ENCODE measurements around the gene CD207.
A peak's percentile ranks its signal among the peaks of the same experiment; 100 is the strongest.
"Not testable (repeated sequence)": the region's sequence is repeated elsewhere in the genome, so short reads cannot be mapped to it uniquely, and the experiment has no call there.

The CD207 gene

GRCh38 chr2:70835643-70836042 is at the start of gene CD207:
Gene CD207 (minus strand): TSS chr2:70835816. CDS start chr2:70835776, 40 bp downstream.
- no peak for DNase-seq (ENCODE audit: extremely low read depth in 1 of 2, low read depth in 1 of 2)

DNA sequence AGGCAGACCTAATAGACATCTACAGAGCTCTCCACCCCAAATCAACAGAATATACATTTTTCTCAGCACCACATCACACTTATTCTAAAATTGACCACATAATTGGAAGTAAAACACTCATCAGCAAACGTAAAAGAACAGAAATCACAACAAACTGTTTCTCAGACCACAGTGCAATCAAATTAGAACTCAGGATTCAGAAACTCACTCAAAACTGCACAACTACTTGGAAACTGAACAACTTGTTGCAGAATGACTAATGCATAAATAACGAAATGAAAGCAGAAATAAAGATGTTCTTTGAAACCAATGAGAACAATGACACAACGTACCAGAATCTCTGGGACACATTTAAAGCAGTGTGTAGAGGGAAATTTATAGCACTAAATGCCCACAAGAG is 42.9 kb upstream of the CD207 start:
- DNase-seq (ENCODE audit: extremely low read depth in 1 of 2, low read depth in 1 of 2) = not testable (repeated sequence)

- not testable (repeated sequence) for DNase-seq (ENCODE audit: extremely low read depth in 1 of 2, low read depth in 1 of 2)
These were observed 40.5 kb upstream of the CD207 start for GRCh38 chr2:70876138-70876537.

GRCh38 chr2:70873541-70873940 is 37.9 kb upstream of the CD207 start:
- DNase-seq (ENCODE audit: extremely low read depth in 1 of 2, low read depth in 1 of 2) = no peak

DNA sequence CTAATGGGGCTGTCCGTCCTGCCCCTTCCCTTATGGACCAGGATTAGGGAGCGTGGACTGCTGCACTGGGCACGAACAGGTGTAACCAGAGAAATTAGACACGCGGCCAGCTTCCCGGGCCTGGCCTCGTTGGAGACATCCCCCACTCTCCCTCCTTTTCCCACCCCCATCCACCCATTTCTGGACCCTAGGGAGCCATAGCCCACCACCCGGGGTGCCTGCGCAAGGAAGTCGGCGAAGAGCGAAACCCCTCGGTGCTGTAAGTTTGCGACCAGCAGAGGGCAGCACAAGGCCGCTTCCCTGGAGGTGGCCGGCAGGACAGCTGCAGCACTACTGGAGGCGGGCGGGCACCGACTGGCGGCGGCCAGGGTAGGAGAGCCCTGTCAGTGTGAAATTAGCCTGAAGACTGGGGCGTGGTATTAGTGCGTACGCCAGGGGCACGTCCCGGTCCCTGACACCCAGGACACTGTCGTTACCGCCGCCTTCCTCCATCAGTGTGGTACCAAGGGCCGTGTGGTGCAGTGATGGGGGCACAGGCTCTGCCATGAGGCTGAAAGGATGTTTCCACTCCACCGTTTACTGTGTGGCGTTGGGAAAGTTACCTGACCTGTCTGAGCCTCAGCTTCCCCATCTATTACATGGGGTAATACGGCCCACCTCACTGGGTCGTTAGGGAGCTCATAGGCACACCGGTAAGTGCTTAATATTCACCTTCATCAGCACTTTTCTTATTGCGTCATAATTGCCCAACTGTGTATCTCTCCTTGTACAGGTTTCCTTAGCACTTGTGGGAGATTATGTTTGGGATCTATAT is 36.0 kb upstream of the CD207 start:
- peak; percentile 53 to 72 for DNase-seq (ENCODE audit: extremely low read depth in 1 of 2, low read depth in 1 of 2)

- no peak for DNase-seq (ENCODE audit: extremely low read depth in 1 of 2, low read depth in 1 of 2)
These were observed 35.2 kb upstream of the CD207 start for GRCh38 chr2:70870790-70871189.

GRCh38 chr2:70868970-70869369 is 33.4 kb upstream of the CD207 start:
- no peak for DNase-seq (ENCODE audit: extremely low read depth in 1 of 2, low read depth in 1 of 2)

DNA sequence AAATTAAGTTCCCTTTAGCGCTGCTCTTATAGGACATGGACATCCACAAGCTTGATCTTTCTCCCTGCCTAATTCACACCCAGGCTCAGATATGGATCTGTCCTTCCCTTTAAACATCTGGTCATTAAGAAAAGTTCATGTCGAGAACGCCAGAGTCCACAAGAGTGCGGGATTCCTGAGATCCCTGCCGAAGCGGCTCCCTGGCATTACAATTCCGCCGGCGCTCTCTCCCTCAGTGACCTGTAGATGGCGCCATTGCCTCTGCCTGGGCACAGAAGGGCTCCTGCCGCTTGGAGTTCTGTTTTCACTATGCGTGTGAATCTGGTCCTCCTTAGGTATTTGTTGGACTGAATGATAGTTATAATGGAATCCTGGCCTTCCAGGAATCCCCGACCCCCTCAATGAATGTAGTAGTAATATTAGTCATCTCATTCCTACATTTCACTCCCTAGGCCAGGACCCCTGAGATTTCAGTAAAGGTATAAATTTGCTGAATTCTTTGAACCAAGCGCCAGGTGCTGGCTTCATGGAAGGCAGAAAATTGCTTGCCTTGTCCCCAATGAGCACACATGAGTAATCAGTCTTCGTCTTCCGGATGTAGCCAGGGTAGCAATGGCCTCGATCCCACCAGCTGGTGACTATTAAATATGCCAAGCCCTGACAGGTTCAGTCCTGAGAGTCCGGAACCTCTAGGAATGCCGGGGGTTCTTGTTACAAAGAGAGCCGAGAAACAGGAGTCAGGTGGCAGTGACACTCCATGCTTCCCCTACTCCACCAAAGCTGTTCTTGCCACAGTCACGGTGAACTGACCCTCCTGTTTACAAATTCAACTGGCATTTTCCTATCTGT is 26.4 kb upstream of the CD207 start:
- DNase-seq (ENCODE audit: extremely low read depth in 1 of 2, low read depth in 1 of 2) = peak; percentile 19 to 53

DNA sequence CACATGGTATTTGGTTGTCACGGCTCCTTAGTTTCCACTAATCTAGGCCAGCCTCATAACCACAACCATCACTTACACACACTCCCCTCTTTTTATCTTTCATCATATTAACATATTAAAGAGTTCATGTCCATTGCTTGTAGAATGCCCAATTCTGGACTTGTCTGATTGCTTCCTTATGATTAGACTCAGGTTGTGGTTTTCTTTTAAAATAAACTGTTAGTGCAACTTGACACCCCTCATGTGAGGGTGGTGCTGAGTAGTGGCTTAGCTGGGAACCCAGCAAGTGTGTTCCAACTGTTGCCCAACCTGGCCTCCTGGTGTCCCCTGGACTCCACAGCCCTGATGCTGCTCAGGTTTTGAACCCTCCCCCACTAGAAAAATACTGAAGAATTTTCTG is 20.1 kb upstream of the CD207 start:
- DNase-seq (ENCODE audit: extremely low read depth in 1 of 2, low read depth in 1 of 2) = no peak

DNA sequence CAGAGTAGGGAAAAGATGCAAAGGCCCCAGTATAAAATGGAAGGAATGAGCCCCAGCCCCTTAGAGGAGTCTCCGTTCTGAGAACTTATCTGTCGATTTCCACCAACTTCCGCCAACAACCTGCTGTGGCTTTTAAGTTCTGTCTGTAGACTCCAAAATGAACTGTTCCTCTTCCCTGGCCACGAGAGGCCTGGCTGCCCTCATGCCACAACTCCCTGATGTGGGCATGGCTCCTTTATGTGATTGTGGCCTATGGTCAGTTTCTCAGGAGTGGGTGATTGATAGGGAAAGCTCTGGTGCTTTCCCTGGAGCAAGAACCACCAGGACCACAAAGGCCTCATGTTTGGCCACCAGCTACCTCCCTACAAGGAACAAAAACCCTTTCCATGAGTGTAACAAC is 18.8 kb upstream of the CD207 start:
- no peak for DNase-seq (ENCODE audit: extremely low read depth in 1 of 2, low read depth in 1 of 2)

GRCh38 chr2:70852824-70853223 is 17.2 kb upstream of the CD207 start:
- no peak for DNase-seq (ENCODE audit: extremely low read depth in 1 of 2, low read depth in 1 of 2)

DNA sequence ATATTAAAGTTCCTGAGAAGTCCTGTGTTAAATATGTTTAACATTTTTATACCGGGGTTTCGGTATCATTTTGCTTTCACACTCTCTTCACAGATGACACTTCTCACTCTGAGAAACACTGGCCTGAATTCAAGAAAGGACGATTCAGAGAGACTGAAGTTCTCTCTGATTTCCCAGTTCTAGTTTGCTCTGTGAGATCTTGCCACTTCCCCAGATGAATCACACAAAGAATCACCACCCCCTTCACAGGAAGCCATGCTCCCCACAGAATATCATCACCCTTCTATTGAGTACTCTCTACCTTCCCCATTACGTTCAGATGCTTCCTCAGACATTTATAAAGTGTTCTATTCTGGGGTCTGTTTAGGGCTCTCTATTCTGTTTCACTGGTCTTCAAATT is 16.1 kb upstream of the CD207 start:
- DNase-seq (ENCODE audit: extremely low read depth in 1 of 2, low read depth in 1 of 2) = no peak

DNA sequence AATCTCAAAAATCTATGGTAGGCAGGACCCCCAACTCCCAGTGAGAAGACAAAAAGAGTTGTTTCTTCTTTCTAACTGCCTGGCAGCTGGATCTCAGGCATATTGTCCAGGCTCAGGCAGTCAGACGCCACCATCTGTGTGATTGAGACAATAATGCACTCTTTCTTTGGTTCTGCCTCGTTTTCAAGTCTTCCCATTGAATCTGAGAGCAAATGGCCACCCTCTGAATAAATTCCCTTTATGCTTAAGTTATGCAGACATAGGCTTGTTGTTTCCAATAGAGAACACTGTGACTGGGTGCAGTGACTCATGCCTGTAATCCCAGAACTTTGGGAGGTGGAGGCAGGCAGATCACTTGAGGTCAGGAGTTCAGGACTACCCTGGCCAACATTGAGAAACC is 15.3 kb upstream of the CD207 start:
- no peak for DNase-seq (ENCODE audit: extremely low read depth in 1 of 2, low read depth in 1 of 2)

DNA sequence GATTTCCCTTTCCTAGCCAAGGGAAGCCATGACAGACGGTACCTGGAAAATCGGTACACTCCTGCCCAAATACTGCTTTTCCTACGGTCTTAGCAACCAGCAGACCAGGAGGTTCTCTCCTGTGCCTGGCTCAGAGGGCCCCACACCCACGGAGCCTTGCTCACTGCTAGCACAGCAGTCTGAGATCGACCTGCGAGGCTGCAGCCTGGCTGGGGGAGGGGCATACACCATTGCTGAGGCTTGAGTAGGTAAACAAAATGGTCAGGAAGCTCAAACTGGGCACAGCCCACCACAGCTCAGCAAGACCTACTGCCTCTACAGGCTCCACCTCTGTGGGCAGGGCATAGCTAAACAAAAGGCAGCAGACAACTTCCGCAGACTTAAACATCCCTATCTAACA is 6.8 kb upstream of the CD207 start:
- no peak for DNase-seq (ENCODE audit: extremely low read depth in 1 of 2, low read depth in 1 of 2)

GRCh38 chr2:70837980-70838925 is 2.6 kb upstream of the CD207 start:
- DNase-seq (ENCODE audit: extremely low read depth in 1 of 2, low read depth in 1 of 2) = no peak

DNA sequence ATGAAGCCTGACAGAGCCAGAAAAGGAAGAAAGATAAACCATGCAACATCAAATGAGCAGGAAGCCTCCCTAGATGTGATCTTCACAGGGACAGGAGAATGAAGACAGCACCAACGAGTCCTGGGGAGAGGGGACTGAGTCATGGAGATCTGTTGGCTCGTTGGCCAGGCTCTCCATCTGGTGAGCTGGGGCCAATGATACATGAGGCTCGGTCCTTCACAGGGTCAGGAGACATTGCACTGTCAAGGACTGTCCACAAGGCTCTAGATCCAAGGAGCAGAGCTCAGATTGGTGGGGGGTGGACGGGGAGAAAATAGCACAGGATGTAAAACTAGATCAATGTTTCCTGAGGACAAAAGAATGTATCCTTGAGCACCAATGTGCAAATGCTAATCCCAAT is 735 bp downstream of the CD207 start:
- DNase-seq (ENCODE audit: extremely low read depth in 1 of 2, low read depth in 1 of 2) = no peak

DNA sequence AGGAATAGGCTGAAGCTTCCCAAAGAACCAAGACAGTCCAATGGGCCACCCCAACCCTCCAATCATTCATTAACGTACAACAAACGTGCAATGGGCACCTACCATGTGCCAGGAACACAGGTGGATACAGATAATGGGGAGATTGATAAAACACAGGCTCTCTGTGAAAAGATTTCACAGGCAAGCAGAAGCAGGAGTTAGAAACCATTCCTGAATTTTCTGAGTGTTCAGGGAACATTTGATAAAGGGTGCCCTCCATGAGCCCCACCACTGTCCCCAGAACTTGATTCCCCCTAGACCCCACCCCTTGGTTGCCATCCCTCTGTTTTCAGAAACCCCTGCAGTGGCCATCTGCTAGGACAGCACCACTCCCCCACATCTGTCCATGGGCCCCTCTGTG is 1.5 kb downstream of the CD207 start:
- no peak for DNase-seq (ENCODE audit: extremely low read depth in 1 of 2, low read depth in 1 of 2)

- DNase-seq (ENCODE audit: extremely low read depth in 1 of 2, low read depth in 1 of 2) = no peak
These were observed 2.4 kb downstream of the CD207 start for GRCh38 chr2:70833246-70833645.

DNA sequence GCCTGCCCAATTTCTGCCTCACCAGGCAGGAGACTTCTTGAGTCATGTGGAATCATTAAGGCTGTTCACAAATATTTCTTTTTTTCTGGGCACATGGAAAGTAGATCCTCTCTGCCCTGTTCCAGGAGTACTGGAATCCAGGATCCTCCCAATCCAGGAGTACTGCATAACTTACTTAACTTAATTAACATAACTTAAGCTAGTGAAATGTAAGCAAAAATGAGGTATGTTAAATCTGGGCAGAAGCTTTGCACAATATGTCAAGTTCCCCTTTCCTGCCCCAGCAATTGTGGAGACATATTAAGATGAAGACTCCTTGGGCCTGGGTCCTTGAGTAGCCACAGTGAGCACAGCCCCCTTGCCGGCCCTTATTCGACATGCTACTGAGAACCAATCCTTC is 3.2 kb downstream of the CD207 start:
- DNase-seq (ENCODE audit: extremely low read depth in 1 of 2, low read depth in 1 of 2) = no peak

DNA sequence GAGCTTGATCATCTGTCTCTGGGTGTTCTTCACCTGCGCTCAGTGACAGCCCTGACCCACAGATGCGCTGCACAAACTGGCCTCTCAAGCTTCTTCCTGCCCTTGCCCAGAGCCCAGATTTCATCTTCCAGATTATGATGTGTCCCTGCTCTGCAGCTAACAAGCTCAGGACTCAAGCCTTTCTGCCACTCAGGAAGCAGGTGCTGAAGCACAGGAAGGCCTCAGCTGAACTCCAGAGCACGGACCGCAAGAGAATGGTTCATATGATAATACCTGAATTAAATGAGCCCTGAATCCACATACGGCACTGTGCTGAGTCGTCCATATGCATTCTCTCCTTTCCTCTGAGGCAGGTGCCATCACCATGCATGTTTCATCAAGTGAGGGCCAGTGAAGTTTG is 3.8 kb downstream of the CD207 start:
- no peak for DNase-seq (ENCODE audit: extremely low read depth in 1 of 2, low read depth in 1 of 2)

- no peak for DNase-seq (ENCODE audit: extremely low read depth in 1 of 2, low read depth in 1 of 2)
These were observed 5.2 kb downstream of the CD207 start for GRCh38 chr2:70830366-70830765.
